ENCODE measurements around the gene FUT4. TPM values are rescaled to one million over a fixed set of nuclear protein-coding genes. Genes with fewer than 3 reads are reported as not detected.
A peak's percentile ranks its signal among the peaks of the same experiment; 100 is the strongest.

The FUT4 gene
- total and polyA plus RNA-seq, 2 donors from 2014 or later: 1.2 to 9.5 TPM

DNA sequence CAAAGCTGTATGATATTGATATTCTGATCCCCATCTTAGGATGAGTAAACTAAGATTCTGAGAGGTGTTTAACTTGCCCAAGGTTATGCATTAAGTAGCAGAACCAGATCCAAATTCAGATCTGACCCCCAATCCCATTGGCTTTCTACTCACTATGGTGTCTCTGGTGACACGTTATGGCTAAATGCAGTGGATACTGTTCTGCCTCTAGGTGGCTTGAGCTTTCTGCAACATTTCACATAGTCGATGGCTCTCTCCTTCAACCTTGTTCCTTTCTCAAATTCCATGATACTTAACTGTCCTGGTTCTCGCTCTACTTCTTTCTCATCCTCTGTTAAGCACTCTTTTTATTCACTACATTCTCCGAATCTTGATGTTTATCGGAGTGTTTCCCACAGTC is 22.0 kb upstream of the FUT4 start:
- FAIRE-seq (no peak), DNase-seq (no peak)
- Histone ChIP-seq H3K4me3 (ENCODE audit: low read length in 3 of 3) (no peak overlapping the region), H3K36me3 (ENCODE audit: control insufficient read depth in 2 of 3, insufficient read depth in 3 of 3, low read length in 3 of 3) (no peaks in the 10 kb centered on the region), H3K9me3 (ENCODE audit: control insufficient read depth in 2 of 3, insufficient read depth in 1 of 3, low read length in 3 of 3) (no peaks in the 10 kb centered on the region), H3K27me3 (ENCODE audit: control insufficient read depth, insufficient read depth, low read length) (no peaks in the 10 kb centered on the region), H3K4me1 (ENCODE audit: control insufficient read depth in 2 of 3, insufficient read depth in 2 of 3, low read depth in 1 of 3, low read length in 3 of 3) (no peaks in the 10 kb centered on the region), H3K27ac (ENCODE audit: low read depth in 2 of 2, low read length in 2 of 2) (no peak overlapping the region), H3K9ac (ENCODE audit: low read length in 3 of 3) (no peak overlapping the region)
- intact Hi-C loops (cut with DNase I): no loop called here
- TF ChIP-seq, protein P1, sequence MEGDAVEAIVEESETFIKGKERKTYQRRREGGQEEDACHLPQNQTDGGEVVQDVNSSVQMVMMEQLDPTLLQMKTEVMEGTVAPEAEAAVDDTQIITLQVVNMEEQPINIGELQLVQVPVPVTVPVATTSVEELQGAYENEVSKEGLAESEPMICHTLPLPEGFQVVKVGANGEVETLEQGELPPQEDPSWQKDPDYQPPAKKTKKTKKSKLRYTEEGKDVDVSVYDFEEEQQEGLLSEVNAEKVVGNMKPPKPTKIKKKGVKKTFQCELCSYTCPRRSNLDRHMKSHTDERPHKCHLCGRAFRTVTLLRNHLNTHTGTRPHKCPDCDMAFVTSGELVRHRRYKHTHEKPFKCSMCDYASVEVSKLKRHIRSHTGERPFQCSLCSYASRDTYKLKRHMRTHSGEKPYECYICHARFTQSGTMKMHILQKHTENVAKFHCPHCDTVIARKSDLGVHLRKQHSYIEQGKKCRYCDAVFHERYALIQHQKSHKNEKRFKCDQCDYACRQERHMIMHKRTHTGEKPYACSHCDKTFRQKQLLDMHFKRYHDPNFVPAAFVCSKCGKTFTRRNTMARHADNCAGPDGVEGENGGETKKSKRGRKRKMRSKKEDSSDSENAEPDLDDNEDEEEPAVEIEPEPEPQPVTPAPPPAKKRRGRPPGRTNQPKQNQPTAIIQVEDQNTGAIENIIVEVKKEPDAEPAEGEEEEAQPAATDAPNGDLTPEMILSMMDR (IDR thresholded peaks at IDR 0.05; ENCODE audit: borderline replicate concordance, extremely low read depth, insufficient read depth): peak; percentile 40

DNA sequence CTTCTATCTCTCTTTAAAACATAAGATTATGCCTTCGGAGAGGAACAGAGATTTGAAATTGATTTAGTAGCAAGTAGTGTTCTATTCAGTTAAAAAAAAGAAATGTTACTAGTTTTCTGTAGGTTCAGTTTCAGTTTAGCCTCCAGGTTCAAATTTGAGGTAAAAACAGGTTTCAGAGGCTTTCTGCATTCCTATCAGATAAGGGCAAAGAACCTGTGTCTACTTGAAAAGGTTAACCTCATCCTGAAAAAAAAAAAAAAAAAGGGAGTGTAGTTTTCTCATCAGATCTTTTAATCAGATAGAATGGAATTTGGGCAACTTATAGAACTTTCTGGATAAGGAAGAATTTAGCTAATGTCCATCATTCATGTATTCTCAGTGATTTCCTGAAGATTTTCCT is 19.4 kb upstream of the FUT4 start:
- H3K36me3 ChIP-seq (ENCODE audit: control insufficient read depth in 2 of 3, insufficient read depth in 3 of 3, low read length in 3 of 3): no peaks in the 10 kb centered on the region
- DNase-seq (no peak), FAIRE-seq (no peak)
- intact Hi-C loops (cut with DNase I): no loop called here
- no peaks in the 10 kb centered on the region for H3K4me1 ChIP-seq (ENCODE audit: control insufficient read depth in 2 of 3, insufficient read depth in 2 of 3, low read depth in 1 of 3, low read length in 3 of 3)
- no peaks in the 10 kb centered on the region for H3K9me3 ChIP-seq (ENCODE audit: control insufficient read depth in 2 of 3, insufficient read depth in 1 of 3, low read length in 3 of 3)
- TF ChIP-seq, protein P1 (IDR thresholded peaks at IDR 0.05; ENCODE audit: borderline replicate concordance, extremely low read depth, insufficient read depth): no peak
- H3K27me3 ChIP-seq (ENCODE audit: control insufficient read depth, insufficient read depth, low read length): no peaks in the 10 kb centered on the region
- H3K27ac ChIP-seq (ENCODE audit: low read depth in 2 of 2, low read length in 2 of 2): no peak overlapping the region
- no peak overlapping the region for H3K4me3 ChIP-seq (ENCODE audit: low read length in 3 of 3)
- no peak overlapping the region for H3K9ac ChIP-seq (ENCODE audit: low read length in 3 of 3)

DNA sequence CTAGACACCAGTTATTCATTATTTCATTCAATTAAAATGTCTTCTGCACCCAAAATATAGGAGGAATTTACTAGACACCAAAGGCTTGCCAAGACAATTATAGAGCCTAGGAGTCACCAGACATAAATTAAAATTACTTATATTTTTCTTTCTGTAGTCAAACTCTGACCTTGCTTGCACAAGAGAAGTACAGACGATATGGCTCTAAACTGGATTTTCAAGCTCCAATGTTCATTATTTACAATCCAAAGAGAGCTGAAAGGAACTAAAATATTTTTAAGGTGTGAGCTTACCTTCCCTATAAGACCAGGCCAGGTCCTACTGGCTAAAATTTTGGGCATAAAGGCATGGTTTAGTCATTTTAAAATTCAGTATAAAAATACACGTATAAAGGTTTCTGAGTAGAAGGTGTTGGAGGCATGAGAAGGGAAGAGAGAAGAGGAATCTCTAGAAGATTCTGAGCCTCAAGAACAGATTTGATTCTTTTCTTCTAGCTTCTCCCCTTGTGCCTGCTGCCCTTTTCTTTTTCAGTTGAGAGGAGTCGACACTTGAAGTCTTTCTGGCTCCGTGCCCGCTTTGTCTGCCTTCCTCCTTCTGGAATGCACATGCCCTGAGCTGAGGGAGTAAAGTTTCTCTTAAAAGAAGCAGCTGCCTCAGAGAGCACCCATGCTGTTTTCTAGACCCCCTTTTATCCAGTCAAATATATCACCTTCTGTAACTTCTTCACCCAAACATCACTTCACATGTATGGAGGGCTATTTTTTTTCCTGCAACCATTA is 18.0 kb upstream of the FUT4 start:
- no peak for FAIRE-seq
- no peaks in the 10 kb centered on the region for H3K4me1 ChIP-seq (ENCODE audit: control insufficient read depth in 2 of 3, insufficient read depth in 2 of 3, low read depth in 1 of 3, low read length in 3 of 3)
- intact Hi-C loops (cut with DNase I): no loop called here

More for the DNA sequence above, 18.0 kb upstream of the FUT4 start:
- no peaks in the 10 kb centered on the region for H3K36me3 ChIP-seq (ENCODE audit: control insufficient read depth in 2 of 3, insufficient read depth in 3 of 3, low read length in 3 of 3)
- no peak overlapping the region for H3K9ac ChIP-seq (ENCODE audit: low read length in 3 of 3)
- TF ChIP-seq, protein P1 (IDR thresholded peaks at IDR 0.05; ENCODE audit: borderline replicate concordance, extremely low read depth, insufficient read depth): no peak
- H3K4me3 ChIP-seq (ENCODE audit: low read length in 3 of 3): no peak overlapping the region
- H3K27ac ChIP-seq (ENCODE audit: low read depth in 2 of 2, low read length in 2 of 2): no peak overlapping the region
- H3K27me3 ChIP-seq (ENCODE audit: control insufficient read depth, insufficient read depth, low read length): no peaks in the 10 kb centered on the region
- peak; percentile 58 to 96 (median 89) for DNase-seq
- H3K9me3 ChIP-seq (ENCODE audit: control insufficient read depth in 2 of 3, insufficient read depth in 1 of 3, low read length in 3 of 3): no peaks in the 10 kb centered on the region
